SK-N-SH (cell line): ENCODE measurements around the gene ALDH5A1. TPM values are rescaled to one million over a fixed set of nuclear protein-coding genes. Genes with fewer than 3 reads are reported as not detected.

Experiments used
- CTCF ChIA-PET: fragments of 300-600, 350-600 bp; formaldehyde crosslinking; extraction: SDS; loops from one replicate; lab custom pipeline; 2021; lab: Yijun Ruan, JAX
- POLR2A ChIA-PET: fragments of 350-600 bp; sonication (Branson Sonifier 250); formaldehyde crosslinking; extraction: SDS; loops from one replicate; lab custom pipeline; 2020; ENCODE audit warnings: antibody characterized with exemption, inconsistent platforms; lab: Yijun Ruan, JAX
- DNase-seq: peaks from one replicate; pipeline ENCODE4 v3.0.0; 2012
- H2AFZ ChIP-seq: fragments of 200-600 bp; sonication (generic); 2 replicates; pipeline ENCODE4 v1.8.1; 2016; ENCODE audit warnings: antibody characterized with exemption, mild to moderate bottlenecking, low read depth
- H3F3A ChIP-seq: fragments of 200-600 bp; sonication (generic); replicated peaks from 2 replicates; pipeline ENCODE3; 2016; ENCODE audit warnings: antibody characterized with exemption, mild to moderate bottlenecking; ENCODE audit not compliant: insufficient read depth
- H3K27ac ChIP-seq, 2 experiments: fragments of 200-500 bp in 1 of 2; fragments of 200-600 bp in 1 of 2; sonication (Bioruptor generic) in 1 of 2; sonication (generic), shearing (Covaris generic) in 1 of 2; 2 replicates each; pipeline versions ENCODE4 v1.5.1 to v1.6.1; 2014 to 2016; ENCODE audit warnings: low read depth in 2 of 2, inconsistent platforms in 1 of 2, low read length in 1 of 2, mild to moderate bottlenecking in 1 of 2, mixed read lengths in 1 of 2
- H3K27me3 ChIP-seq: fragments of 200-600 bp; sonication (generic), shearing (Covaris generic); 2 replicates; pipeline ENCODE4 v1.6.1; 2016; ENCODE audit warnings: mixed run types; ENCODE audit not compliant: insufficient read depth
- H3K36me3 ChIP-seq, 2 experiments: fragments of 200-500 bp in 1 of 2; fragments of 200-600 bp in 1 of 2; sonication (Bioruptor generic) in 1 of 2; sonication (generic) in 1 of 2; replicated peaks in 1 of 2; 2 replicates each; pipeline versions ENCODE3 to v1.5.1; 2014 to 2016; ENCODE audit warnings: low read length in 1 of 2, mild to moderate bottlenecking in 1 of 2; ENCODE audit not compliant: insufficient read depth in 2 of 2, control insufficient read depth in 1 of 2
- H3K4me1 ChIP-seq, 2 experiments: fragments of 200-500 bp in 1 of 2; fragments of 200-600 bp in 1 of 2; sonication (Bioruptor generic) in 1 of 2; sonication (generic), shearing (Covaris generic) in 1 of 2; 2 replicates each; pipeline versions ENCODE4 v1.5.1 to v1.6.1; 2014 to 2016; ENCODE audit warnings: low read depth in 1 of 2, low read length in 1 of 2, mixed run types in 1 of 2; ENCODE audit not compliant: insufficient read depth in 2 of 2, control insufficient read depth in 1 of 2
- H3K4me2 ChIP-seq: fragments of 200-600 bp; sonication (generic), shearing (Covaris generic); 2 replicates; pipeline ENCODE4 v1.6.1; 2017; ENCODE audit warnings: mixed run types
- H3K4me3 ChIP-seq, 2 experiments: fragments of 200-500 bp in 1 of 2; fragments of 200-600 bp in 1 of 2; sonication (Bioruptor generic) in 1 of 2; sonication (generic), shearing (Covaris generic) in 1 of 2; 2 replicates each; pipeline versions ENCODE4 v1.5.1 to v1.8.1; 2014 to 2016; ENCODE audit warnings: low read depth in 2 of 2, inconsistent platforms in 1 of 2, low read length in 1 of 2, mild to moderate bottlenecking in 1 of 2, mixed read lengths in 1 of 2, moderate library complexity in 1 of 2
- H3K79me2 ChIP-seq: fragments of 200-600 bp; sonication (generic); 2 replicates; pipeline ENCODE4 v1.8.1; 2017; ENCODE audit warnings: mild to moderate bottlenecking; ENCODE audit not compliant: insufficient read depth
- H3K9ac ChIP-seq: fragments of 200-600 bp; sonication (generic); 2 replicates; pipeline ENCODE4 v1.6.1; 2017; ENCODE audit warnings: mixed run types
- H3K9me2 ChIP-seq: fragments of 200-600 bp; sonication (generic); 2 replicates; pipeline ENCODE4 v1.6.1; 2017; ENCODE audit warnings: mixed run types
- H3K9me3 ChIP-seq: fragments of 200-600 bp; sonication (generic); 2 replicates; pipeline ENCODE4 v1.6.1; 2017; ENCODE audit warnings: mixed run types, mild to moderate bottlenecking, moderate library complexity
- H4K20me1 ChIP-seq: fragments of 200-600 bp; sonication (generic); 2 replicates; pipeline ENCODE4 v1.6.1; 2017; ENCODE audit warnings: mild to moderate bottlenecking, mixed run types; ENCODE audit not compliant: insufficient read depth
- CHD2 ChIP-seq: fragments of 150-350 bp; IDR thresholded peaks from 2 replicates; pipeline ENCODE4 v1.6.1; 2018; ENCODE audit warnings: low read length; ENCODE audit not compliant: partially characterized antibody
- CTCF ChIP-seq: fragments of 200-600 bp; sonication (generic); IDR thresholded peaks from 2 replicates; pipeline ENCODE4 v1.6.1; 2017; ENCODE audit warnings: antibody characterized with exemption, mild to moderate bottlenecking, moderate library complexity
- ELF1 ChIP-seq: IDR thresholded peaks from 2 replicates; pipeline ENCODE4 v1.4.0; 2012
- EP300 ChIP-seq, 2 experiments: IDR thresholded peaks; 2 replicates each; pipeline versions ENCODE4 v1.4.0 to v1.6.1; 2012; ENCODE audit warnings: borderline replicate concordance in 1 of 2, low read depth in 1 of 2, low read length in 1 of 2
- GATA2 ChIP-seq: sonication (generic); formaldehyde crosslinking; IDR thresholded peaks from 2 replicates; pipeline ENCODE4 v1.5.0; 2020; ENCODE audit warnings: mild to moderate bottlenecking, missing genetic modification reagents
- MEF2A ChIP-seq: IDR thresholded peaks from 2 replicates; pipeline ENCODE4 v1.4.0; 2012; ENCODE audit warnings: low read depth, borderline replicate concordance
- MXI1 ChIP-seq: IDR thresholded peaks from 2 replicates; pipeline ENCODE4 v1.6.1; 2012; ENCODE audit warnings: mild to moderate bottlenecking, low read depth, low read length, improper control_type of control experiment
- NFIC ChIP-seq: IDR thresholded peaks from 2 replicates; pipeline ENCODE4 v1.4.0; 2012; ENCODE audit warnings: borderline replicate concordance
- NRF1 ChIP-seq: IDR thresholded peaks from 2 replicates; pipeline ENCODE4 v1.6.1; 2012; ENCODE audit warnings: low read depth, mild to moderate bottlenecking, low read length
- POLR2AphosphoS5 ChIP-seq: IDR thresholded peaks from 2 replicates; pipeline ENCODE4 v1.6.1; 2012; ENCODE audit warnings: low read depth, low read length
- RAD21 ChIP-seq: IDR thresholded peaks from 2 replicates; pipeline ENCODE4 v1.6.1; 2012; ENCODE audit warnings: mild to moderate bottlenecking, low read length
- RCOR1 ChIP-seq: fragments of 150-350 bp; IDR thresholded peaks from 2 replicates; pipeline ENCODE4 v1.6.1; 2017; ENCODE audit warnings: antibody characterized with exemption, low read length
- RFX5 ChIP-seq: IDR thresholded peaks from 2 replicates; pipeline ENCODE4 v1.6.1; 2012; ENCODE audit warnings: mild to moderate bottlenecking, improper control_type of control experiment, low read length
- SIN3A ChIP-seq: IDR thresholded peaks from 2 replicates; pipeline ENCODE4 v1.6.1; 2012; ENCODE audit warnings: low read depth, mild to moderate bottlenecking, low read length, moderate library complexity, borderline replicate concordance
- SMC3 ChIP-seq: IDR thresholded peaks from 2 replicates; pipeline ENCODE4 v1.6.1; 2012; ENCODE audit warnings: low read depth, low read length, improper control_type of control experiment
- TCF12 ChIP-seq: IDR thresholded peaks from 2 replicates; pipeline ENCODE4 v1.4.0; 2012
- TEAD4 ChIP-seq: IDR thresholded peaks from 2 replicates; pipeline ENCODE4 v1.4.0; 2012; ENCODE audit warnings: mild to moderate bottlenecking, borderline replicate concordance; ENCODE audit not compliant: insufficient read depth
- USF2 ChIP-seq: fragments of 150-350 bp; IDR thresholded peaks from 2 replicates; pipeline ENCODE4 v1.6.1; 2017; ENCODE audit warnings: antibody characterized with exemption, low read length, low read depth, borderline replicate concordance
- YY1 ChIP-seq: IDR thresholded peaks from 2 replicates; pipeline ENCODE4 v1.4.0; 2012; ENCODE audit warnings: low read depth, mild to moderate bottlenecking
- WGBS: methylation state at CpG from one replicate; pipeline ENCODE4 v1.1.6; 2017; ENCODE audit warnings: low lambda C conversion rate; 5-methylcytosine and 5-hydroxymethylcytosine counted together
- polyA plus RNA-seq, 3 experiments: library from polyadenylated mRNA; depleted of rRNA; stranded (reverse); fragments of >200 nt; gene quantifications; 2 replicates each; pipeline ENCODE4 v1.2.3, GENCODE V29; 2012
- TF ChIP-seq, protein P1 (sequence below): IDR thresholded peaks from 2 replicates; pipeline ENCODE4; 2012
- TF ChIP-seq, protein P2 (sequence below): fragments of 150-350 bp; IDR thresholded peaks from 2 replicates; pipeline ENCODE4 v1.6.1; 2016; ENCODE audit warnings: mild to moderate bottlenecking, low read depth, low read length

ALDH5A1 gene
- polyA plus RNA-seq, 1 of the 3 experiments (the other 2 are of a cell fraction) = 3.0 TPM

DNA sequence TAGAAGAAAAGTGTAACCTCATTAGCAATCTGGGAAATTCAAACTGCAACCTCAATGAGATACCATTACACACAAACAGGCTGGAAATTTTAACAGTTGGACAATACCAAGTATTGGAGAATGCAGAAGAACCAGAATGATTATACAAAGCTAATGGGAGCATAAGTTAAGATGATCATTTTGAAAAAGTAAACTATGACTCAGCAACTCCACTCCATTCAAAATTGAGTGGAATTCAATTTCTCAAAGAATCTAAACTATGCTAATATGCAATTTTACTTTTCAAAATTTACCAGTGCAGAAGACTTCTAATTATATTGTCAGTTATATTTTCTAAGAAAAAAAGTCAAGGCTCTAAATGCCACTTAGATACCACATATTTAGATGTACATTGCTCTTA, 22.6 kb upstream of the ALDH5A1 start:
- H3K27me3 ChIP-seq = no peaks in the 10 kb centered on the region
- no peak for DNase-seq
- no peak overlapping the region for H3K4me2 ChIP-seq
- no peaks in the 10 kb centered on the region for H3K36me3 ChIP-seq
- ChIA-PET CTCF (interaction anchor here (0.6 kb wide), 1 partner anchor 45 kb away, joined by 3 read pairs; no protein-coding TSS in a partner anchor), POLR2A (no interaction called here)
- no peaks in the 10 kb centered on the region for H3K4me1 ChIP-seq
- H3F3A ChIP-seq = peaks cover 4% of the 10 kb centered on the region
- no peak overlapping the region for H3K27ac ChIP-seq
- TF ChIP-seq RFX5 (no peak), RAD21 (no peak), RCOR1 (no peak), CTCF (no peak), YY1 (no peak), USF2 (no peak), POLR2AphosphoS5 (no peak), TCF12 (no peak)
- TF ChIP-seq, protein P1, sequence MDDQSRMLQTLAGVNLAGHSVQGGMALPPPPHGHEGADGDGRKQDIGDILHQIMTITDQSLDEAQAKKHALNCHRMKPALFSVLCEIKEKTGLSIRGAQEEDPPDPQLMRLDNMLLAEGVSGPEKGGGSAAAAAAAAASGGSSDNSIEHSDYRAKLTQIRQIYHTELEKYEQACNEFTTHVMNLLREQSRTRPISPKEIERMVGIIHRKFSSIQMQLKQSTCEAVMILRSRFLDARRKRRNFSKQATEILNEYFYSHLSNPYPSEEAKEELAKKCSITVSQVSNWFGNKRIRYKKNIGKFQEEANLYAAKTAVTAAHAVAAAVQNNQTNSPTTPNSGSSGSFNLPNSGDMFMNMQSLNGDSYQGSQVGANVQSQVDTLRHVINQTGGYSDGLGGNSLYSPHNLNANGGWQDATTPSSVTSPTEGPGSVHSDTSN = no peak
- no peaks in the 10 kb centered on the region for H3K79me2 ChIP-seq
- H3K9me3 ChIP-seq = no peaks in the 10 kb centered on the region
- no peaks in the 10 kb centered on the region for H3K9me2 ChIP-seq
- H3K4me3 ChIP-seq = no peak overlapping the region
- H2AFZ ChIP-seq = no peak overlapping the region
- H4K20me1 ChIP-seq = no peaks in the 10 kb centered on the region
- no peak overlapping the region for H3K9ac ChIP-seq

- Histone ChIP-seq H3F3A (no peaks in the 10 kb centered on the region), H3K4me2 (no peak overlapping the region), H2AFZ (no peak overlapping the region), H3K36me3 (no peaks in the 10 kb centered on the region), H4K20me1 (no peaks in the 10 kb centered on the region), H3K4me1 (no peaks in the 10 kb centered on the region), H3K9ac (no peak overlapping the region), H3K79me2 (no peaks in the 10 kb centered on the region), H3K9me2 (no peaks in the 10 kb centered on the region), H3K27me3 (no peaks in the 10 kb centered on the region), H3K27ac (no peak overlapping the region), H3K9me3 (no peaks in the 10 kb centered on the region), H3K4me3 (no peak overlapping the region)
- DNase-seq = no peak
- WGBS = 86% methylated on average over 6 of the region's 6 CpGs
- ChIA-PET CTCF (interaction anchor here (3.5 kb wide), 1 partner anchor 18 kb away, joined by 20 read pairs; the partner anchor contains the start of gene ALDH5A1), POLR2A (no interaction called here)
- no peak for TF ChIP-seq NFIC
- TF ChIP-seq MEF2A = no peak
- no peak for TF ChIP-seq YY1
- TF ChIP-seq, protein P2, sequence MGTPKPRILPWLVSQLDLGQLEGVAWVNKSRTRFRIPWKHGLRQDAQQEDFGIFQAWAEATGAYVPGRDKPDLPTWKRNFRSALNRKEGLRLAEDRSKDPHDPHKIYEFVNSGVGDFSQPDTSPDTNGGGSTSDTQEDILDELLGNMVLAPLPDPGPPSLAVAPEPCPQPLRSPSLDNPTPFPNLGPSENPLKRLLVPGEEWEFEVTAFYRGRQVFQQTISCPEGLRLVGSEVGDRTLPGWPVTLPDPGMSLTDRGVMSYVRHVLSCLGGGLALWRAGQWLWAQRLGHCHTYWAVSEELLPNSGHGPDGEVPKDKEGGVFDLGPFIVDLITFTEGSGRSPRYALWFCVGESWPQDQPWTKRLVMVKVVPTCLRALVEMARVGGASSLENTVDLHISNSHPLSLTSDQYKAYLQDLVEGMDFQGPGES = no peak
- no peak for TF ChIP-seq GATA2
- TF ChIP-seq NRF1 = no peak
- no peak for TF ChIP-seq EP300 (IDR thresholded peaks at IDR 0.05; ENCODE audit: borderline replicate concordance in 1 of 2, low read depth in 1 of 2, low read length in 1 of 2)
- TF ChIP-seq CTCF = no peak
- no peak for TF ChIP-seq SIN3A
- no peak for TF ChIP-seq ELF1
- TF ChIP-seq SMC3 = no peak
- no peak for TF ChIP-seq POLR2AphosphoS5
- TF ChIP-seq USF2 = no peak
- no peak for TF ChIP-seq MXI1
- TF ChIP-seq CHD2 = no peak
- no peak for TF ChIP-seq TEAD4
Observed at GRCh38 chr6:24476631-24477030, 18.1 kb upstream of the ALDH5A1 start.
